KOPT-K1 (cell line): ENCODE results near the gene SWAP70.
A peak's percentile ranks its signal among the peaks of the same experiment; 100 is the strongest.

Experiments
- H3K27ac ChIP-seq: fragments of 200-600 bp; sonication (generic); 2 replicates; pipeline ENCODE4 v1.5.1; 2016; ENCODE audit warnings: antibody characterized with exemption, mild to moderate bottlenecking, low read depth, low read length; ENCODE audit not compliant: poor library complexity, severe bottlenecking
- H3K36me3 ChIP-seq: fragments of 200-600 bp; sonication (generic); 2 replicates; pipeline ENCODE4 v1.5.1; 2017; ENCODE audit warnings: antibody characterized with exemption, mild to moderate bottlenecking, low read length, moderate library complexity; ENCODE audit not compliant: insufficient read depth
- H3K9me3 ChIP-seq: fragments of 200-600 bp; sonication (generic); 2 replicates; pipeline ENCODE4 v1.5.1; 2017; ENCODE audit warnings: antibody characterized with exemption, low read length, mild to moderate bottlenecking; ENCODE audit not compliant: insufficient read depth, poor library complexity, severe bottlenecking

Gene SWAP70

DNA sequence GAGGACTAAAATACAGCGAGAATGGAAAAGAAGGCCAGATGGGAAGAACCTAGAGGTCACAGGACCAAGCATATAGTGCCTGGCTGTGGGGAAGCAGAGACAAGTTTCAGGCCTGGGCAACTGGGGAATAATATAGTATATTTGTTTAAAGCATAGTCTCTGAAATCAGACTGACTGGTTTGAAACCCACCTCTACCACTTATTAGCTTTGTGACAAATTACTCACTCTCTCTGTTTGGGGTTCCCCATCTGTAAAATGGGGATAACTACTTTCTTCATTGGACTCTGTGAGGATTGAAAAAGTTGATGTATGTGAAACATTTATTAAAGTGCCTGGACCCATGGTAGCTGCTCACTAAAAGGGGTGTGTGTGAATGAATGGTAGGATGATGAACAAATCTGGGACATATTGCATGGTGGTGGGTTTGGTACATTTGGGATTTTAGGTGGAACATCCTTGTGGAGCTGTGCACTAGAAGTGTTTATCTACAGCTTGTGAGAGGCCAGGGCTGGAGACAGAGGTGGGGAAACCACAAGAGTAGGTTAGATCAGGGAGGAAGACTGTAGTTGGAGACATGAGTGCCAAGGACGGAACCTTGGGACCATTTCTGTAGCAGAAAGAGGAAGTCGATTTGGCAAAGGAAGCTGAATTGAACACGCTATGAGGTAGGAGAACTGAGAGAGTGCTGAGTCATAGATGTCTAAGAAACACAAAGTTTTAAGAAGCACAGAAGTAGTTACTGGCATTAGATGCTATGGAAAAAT lies 52.6 kb downstream of the SWAP70 start:
- Histone ChIP-seq H3K9me3 (peaks cover 12% of the 10 kb centered on the region), H3K36me3 (peaks cover 12% of the 10 kb centered on the region; the same call in 1 of the 2 replicates), H3K27ac (no peak overlapping the region)

DNA sequence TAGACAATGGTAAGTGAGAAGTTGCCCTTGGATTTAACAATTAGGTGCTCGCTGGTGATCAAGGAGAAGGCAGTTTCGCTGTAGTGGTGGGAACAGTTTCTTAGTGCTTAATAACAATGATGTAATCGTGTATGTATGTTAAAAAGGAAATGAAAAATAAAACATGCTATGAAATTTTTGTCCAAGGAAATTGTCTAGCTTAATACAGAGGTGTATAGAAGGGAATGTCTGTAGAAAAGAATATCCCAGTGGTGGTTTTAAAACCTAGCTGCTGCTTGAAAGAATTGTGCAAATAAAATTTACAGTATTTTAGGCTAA lies 53.1 kb downstream of the SWAP70 start:
- peaks cover 12% of the 10 kb centered on the region; the same call in 1 of the 2 replicates for H3K36me3 ChIP-seq
- no peak overlapping the region for H3K27ac ChIP-seq

DNA sequence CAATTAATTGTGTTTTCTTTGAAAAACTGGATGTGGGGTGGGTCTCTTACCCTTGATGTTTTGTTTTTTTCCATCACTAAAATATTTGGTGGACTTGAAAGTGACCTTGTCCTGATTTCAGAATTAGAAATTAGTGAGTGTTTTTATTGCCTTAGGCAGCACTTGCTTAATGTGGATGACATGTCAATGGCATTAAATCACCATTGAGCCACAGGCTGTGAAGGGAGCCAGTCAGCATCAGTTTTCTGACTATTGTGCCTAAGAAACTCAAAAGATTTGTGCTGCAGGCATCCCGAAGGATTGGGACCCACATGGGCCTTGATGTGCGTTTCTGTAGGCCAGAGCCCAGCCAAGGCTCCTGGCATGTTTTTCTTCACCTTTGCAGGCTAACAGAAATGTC lies 53.8 kb downstream of the SWAP70 start:
- Histone ChIP-seq H3K36me3 (peaks cover 12% of the 10 kb centered on the region; the same call in 1 of the 2 replicates), H3K9me3 (peaks cover 12% of the 10 kb centered on the region), H3K27ac (no peak overlapping the region)

More for the DNA sequence above, 53.1 kb downstream of the SWAP70 start:
- H3K9me3 ChIP-seq, result peaks cover 12% of the 10 kb centered on the region

DNA sequence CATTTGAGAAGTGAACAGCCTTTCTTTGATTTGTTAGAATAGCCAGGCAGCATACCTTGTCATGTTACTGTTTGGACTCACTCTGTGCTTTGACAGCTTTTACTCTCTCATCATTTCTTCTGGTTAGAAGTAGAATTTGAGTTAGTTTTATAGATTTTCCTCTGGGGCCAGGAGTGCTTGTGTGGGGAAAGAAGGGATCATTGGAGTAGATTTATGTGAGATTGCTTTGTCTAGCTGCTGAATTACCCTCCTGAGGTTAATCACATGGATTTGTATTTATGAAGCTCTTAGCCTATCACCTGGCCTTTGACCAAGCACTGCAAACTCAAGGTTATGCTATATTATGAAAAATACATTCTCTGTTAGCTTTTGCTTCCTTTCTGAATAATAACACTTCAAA lies 54.3 kb downstream of the SWAP70 start:
- peaks cover 12% of the 10 kb centered on the region; the same call in 1 of the 2 replicates for H3K36me3 ChIP-seq
- H3K9me3 ChIP-seq, result peaks cover 12% of the 10 kb centered on the region
- H3K27ac ChIP-seq, result no peak overlapping the region

DNA sequence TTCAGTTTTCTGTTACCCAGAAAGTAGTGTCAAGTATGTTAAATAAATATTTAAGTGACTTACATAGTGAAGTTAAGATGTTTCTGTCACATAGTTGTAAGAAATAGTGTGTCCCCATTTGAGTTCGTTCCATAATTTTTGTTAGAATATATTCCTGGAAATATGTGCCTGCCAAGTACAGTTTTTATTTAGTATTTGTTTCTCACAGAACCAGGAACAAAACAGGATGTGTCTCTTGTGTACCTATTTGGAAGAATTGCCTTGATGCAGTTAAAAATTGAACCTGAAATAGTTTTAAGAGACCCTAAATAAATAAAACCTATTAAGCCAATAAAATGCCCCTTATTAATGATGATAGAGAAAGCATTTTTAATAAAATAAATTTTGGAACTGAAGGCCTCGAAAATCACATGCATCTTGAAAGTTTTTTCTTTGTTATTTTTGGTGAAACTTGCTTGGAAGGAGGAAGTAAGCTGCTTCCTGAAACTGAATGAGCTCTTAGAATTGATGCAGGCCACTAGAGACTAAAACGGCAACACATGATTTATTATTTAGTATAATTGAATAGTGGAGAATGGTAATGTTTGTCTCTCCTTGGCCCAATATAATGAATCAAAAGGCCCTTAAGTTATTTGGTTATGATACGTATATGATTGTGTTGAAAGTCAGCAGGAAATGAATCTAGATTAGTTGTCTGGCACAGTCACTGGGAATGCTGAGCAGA lies 55.9 kb downstream of the SWAP70 start:
- peaks cover 12% of the 10 kb centered on the region; the same call in 1 of the 2 replicates for H3K36me3 ChIP-seq
- H3K9me3 ChIP-seq, result peaks cover 12% of the 10 kb centered on the region
- peak overlapping the region; percentile 13 for H3K27ac ChIP-seq

GRCh38 chr11:9720290-9720630 lies 56.4 kb downstream of the SWAP70 start:
- H3K9me3 ChIP-seq, result peaks cover 9% of the 10 kb centered on the region
- peaks cover 7% of the 10 kb centered on the region; the same call in 1 of the 2 replicates for H3K36me3 ChIP-seq
- H3K27ac ChIP-seq, result peak overlapping the region; percentile 4

GRCh38 chr11:9722023-9722422 lies 58.1 kb downstream of the SWAP70 start:
- no peaks in the 10 kb centered on the region for H3K9me3 ChIP-seq
- H3K36me3 ChIP-seq, result no peaks in the 10 kb centered on the region
- no peak overlapping the region for H3K27ac ChIP-seq

DNA sequence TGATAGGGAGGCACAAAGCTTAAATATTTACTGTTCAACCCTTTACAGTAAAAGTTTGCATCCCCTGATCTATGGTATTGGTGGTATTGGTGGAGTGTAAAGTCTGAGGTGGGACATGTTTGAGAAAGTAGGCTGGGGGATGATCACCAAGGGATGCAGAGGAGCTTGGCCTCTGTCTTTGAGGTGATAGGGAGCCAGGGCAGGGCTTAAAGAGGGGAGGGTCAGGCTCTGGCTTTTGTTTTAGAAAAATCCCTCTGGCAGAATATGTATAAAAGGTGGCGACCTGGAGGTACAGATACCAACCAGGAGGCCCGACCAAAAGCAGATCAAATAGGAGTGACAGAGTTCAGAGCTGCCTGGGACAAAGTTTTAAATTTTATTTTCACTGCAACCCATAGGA lies 59.0 kb downstream of the SWAP70 start:
- Histone ChIP-seq H3K36me3 (no peaks in the 10 kb centered on the region), H3K27ac (no peak overlapping the region), H3K9me3 (no peaks in the 10 kb centered on the region)

DNA sequence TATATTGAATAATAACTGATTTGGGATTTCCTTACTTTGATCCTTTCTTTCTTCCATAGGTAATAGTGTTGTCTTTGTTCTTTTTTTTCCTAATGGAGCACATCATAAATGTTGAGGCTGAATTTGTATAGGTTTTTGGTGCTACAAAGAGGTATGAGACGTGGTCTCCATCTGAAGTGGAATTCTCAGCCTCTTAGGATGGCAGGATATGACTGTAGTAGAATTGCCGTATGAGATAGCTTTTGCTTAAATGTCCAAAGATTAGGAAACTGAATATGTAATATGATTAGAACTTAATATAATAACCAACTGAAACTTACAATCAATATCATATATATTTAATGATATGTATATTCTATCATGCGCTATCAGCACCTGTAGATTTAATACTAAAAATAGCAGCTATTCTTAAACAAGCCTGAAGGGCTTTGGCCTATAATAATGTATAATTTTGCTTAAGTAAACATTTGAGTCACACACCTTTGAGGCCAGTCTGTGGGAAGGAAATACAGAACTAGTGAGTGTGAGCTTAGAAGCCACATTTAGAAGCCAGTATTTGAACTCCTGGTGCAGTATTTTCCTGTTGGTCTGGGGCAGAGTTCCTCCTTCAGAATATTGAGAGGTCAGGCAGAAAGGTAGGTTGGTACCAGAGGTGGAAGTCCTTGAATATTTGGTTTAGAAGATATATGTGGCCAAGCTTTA lies 62.6 kb downstream of the SWAP70 start:
- Histone ChIP-seq H3K36me3 (peaks cover 10% of the 10 kb centered on the region), H3K9me3 (no peaks in the 10 kb centered on the region), H3K27ac (no peak overlapping the region)

- Histone ChIP-seq H3K9me3 (no peaks in the 10 kb centered on the region), H3K36me3 (peaks cover 18% of the 10 kb centered on the region), H3K27ac (no peak overlapping the region)
These were observed 64.2 kb downstream of the SWAP70 start for GRCh38 chr11:9728058-9728457.

DNA sequence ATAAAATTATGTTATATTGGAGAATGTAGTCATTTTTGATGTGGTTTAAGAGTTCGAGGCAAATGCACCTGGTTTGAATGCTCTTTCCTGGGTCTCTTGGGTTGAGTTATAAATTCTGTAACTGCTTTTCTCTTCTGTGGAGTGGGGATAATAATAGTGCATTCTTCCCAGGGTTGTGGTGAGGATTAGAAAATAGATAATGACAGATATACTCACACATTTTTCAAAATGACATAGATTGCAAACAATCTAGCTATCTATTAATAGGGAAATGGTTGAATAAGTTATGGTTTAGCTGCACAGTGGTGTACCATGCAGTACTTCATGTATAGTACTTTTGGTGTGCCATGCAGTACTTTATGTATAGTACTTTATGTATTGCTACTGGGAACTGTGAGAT lies 67.4 kb downstream of the SWAP70 start:
- no peak overlapping the region for H3K27ac ChIP-seq
- peaks cover 28% of the 10 kb centered on the region for H3K36me3 ChIP-seq
- peaks cover 14% of the 10 kb centered on the region for H3K9me3 ChIP-seq

GRCh38 chr11:9732453-9732852 lies 68.6 kb downstream of the SWAP70 start:
- H3K9me3 ChIP-seq, result peaks cover 14% of the 10 kb centered on the region
- peaks cover 28% of the 10 kb centered on the region for H3K36me3 ChIP-seq
- no peak overlapping the region for H3K27ac ChIP-seq

DNA sequence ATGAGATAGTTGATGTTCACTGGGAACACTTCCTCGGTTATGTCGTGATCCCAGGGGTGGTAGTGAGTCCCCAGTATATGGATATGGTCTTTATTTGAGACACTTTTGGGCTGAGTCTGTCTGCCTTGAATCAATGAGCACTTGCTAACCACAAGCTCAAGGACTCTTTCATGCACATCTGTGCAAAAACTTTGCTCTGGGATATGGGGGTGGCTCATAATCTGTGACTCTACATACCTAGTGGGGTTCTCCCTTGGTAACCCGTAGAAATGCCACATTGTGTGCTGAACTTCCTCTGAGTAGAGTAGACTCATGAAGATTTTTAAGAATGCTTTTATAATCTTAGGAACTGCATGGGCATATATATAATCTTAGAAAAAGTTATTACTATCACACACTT lies 69.3 kb downstream of the SWAP70 start:
- Histone ChIP-seq H3K27ac (peak overlapping the region; percentile 0), H3K36me3 (peaks cover 28% of the 10 kb centered on the region), H3K9me3 (peaks cover 14% of the 10 kb centered on the region)

DNA sequence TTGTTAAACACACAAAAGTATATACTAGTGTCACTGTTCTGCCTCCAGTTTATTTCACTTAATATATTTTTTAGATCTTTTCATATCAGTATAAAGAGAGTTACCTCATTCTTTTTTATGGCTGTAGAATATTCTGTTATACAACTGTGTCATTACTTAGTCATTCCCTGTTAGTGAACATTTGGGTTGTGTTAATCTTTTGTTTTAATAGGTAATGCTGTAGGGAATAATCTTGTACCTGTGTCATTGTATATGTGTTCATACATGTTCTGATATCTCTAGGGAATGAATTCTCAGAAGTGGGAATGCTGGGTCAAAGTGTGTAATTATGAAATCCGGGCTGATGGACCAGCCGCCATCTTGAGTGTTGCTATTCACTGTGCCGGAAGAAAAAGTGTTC lies 71.4 kb downstream of the SWAP70 start:
- no peak overlapping the region for H3K27ac ChIP-seq
- peaks cover 24% of the 10 kb centered on the region for H3K36me3 ChIP-seq
- H3K9me3 ChIP-seq, result peaks cover 14% of the 10 kb centered on the region

GRCh38 chr11:9735919-9736318 lies 72.0 kb downstream of the SWAP70 start:
- peaks cover 30% of the 10 kb centered on the region for H3K36me3 ChIP-seq
- H3K9me3 ChIP-seq, result peaks cover 14% of the 10 kb centered on the region
- H3K27ac ChIP-seq, result no peak overlapping the region
